ENCODE measurements around the gene PP2D1. TPM values are rescaled to one million over a fixed set of nuclear protein-coding genes. Genes with fewer than 3 reads are reported as not detected.

PP2D1 gene
- total and polyA plus RNA-seq, 2 of the 8 experiments (the other 6 are each of a cell fraction or from before 2014, with no cell fraction given) = not detected

DNA sequence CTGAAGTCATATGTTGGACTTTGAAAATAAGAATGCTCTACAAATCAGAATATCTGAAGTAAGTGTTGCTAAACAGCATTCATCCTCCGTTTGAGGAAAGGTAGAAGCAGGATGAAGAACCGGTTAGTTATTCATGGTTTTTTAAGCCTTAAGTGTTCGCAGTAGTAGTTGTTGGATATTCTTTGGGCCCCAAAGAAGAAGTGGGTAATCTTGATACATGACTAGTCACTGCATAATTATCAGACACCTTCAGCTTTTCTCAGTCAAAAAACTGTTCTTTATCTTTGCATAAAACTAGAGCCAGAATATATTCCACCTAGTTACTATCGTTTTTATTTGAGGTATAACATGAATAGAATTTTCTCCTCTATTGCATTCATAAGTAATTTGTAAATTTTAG lies 51.4 kb downstream of the PP2D1 start:
- Histone ChIP-seq H3K9me3 (ENCODE audit: insufficient read depth in 2 of 2, low read depth in 1 of 2, low read length in 1 of 2) (no peaks in the 10 kb centered on the region), H3K4ac (replicated peaks; ENCODE audit: insufficient read length, low read depth, low read length) (no peak overlapping the region), H3K4me1 (replicated peaks in 1 of 4; ENCODE audit: control insufficient read depth in 3 of 4, insufficient read depth in 4 of 4, low read length in 3 of 4) (no peaks in the 10 kb centered on the region), H2BK15ac (ENCODE audit: low read length) (no peak overlapping the region), H3K4me2 (ENCODE audit: insufficient read depth in 1 of 2, low read depth in 2 of 2, low read length in 2 of 2) (no peak overlapping the region), H3K4me3 (ENCODE audit: extremely low read depth in 1 of 4, insufficient read depth in 2 of 4, low read depth in 3 of 4, low read length in 4 of 4) (no peak overlapping the region), H3K27ac (ENCODE audit: low read depth, low read length) (no peak overlapping the region), H2BK20ac (ENCODE audit: low read length) (no peak overlapping the region), H3K18ac (ENCODE audit: extremely low read depth, low read length) (no peak overlapping the region), H3K79me2 (ENCODE audit: control insufficient read depth in 1 of 2, insufficient read depth in 2 of 2, low read length in 2 of 2) (peaks cover 2 to 100% of the 10 kb centered on the region in 2 experiments), H4K20me1 (replicated peaks in 1 of 2; ENCODE audit: control insufficient read depth in 1 of 2, insufficient read depth in 2 of 2, low read length in 2 of 2) (peaks cover 11 to 13% of the 10 kb centered on the region in 2 experiments), H4K91ac (replicated peaks; ENCODE audit: insufficient read length, low read length) (no peak overlapping the region), H3K23ac (ENCODE audit: insufficient read length) (no peak overlapping the region), H2AFZ (ENCODE audit: low read length) (no peak overlapping the region), H3K14ac (ENCODE audit: insufficient read length) (no peak overlapping the region), H3K36me3 (ENCODE audit: control insufficient read depth in 2 of 4, insufficient read depth in 4 of 4, low read length in 3 of 4) (peaks cover 0 to 19% (median under 1%) of the 10 kb centered on the region in 4 experiments; a peak in 2 of 8 replicates), H2BK5ac (ENCODE audit: low read depth, low read length) (no peak overlapping the region), H3K56ac (replicated peaks; ENCODE audit: insufficient read length, low read depth, low read length) (no peak overlapping the region), H4K8ac (ENCODE audit: extremely low read depth, insufficient read depth, low read length) (no peak overlapping the region), H2AK5ac (ENCODE audit: low read depth, low read length) (no peak overlapping the region), H2BK120ac (replicated peaks; ENCODE audit: low read depth, low read length) (no peak overlapping the region), H3K9ac (replicated peaks in 1 of 4; ENCODE audit: extremely low read depth in 1 of 4, low read depth in 3 of 4, low read length in 3 of 4) (no peak overlapping the region), H3K23me2 (ENCODE audit: low read depth, low read length) (no peaks in the 10 kb centered on the region), H4K5ac (ENCODE audit: insufficient read length, low read depth, low read length) (no peak overlapping the region), H3K79me1 (ENCODE audit: low read depth, low read length) (peaks cover 4% of the 10 kb centered on the region), H3K27me3 (replicated peaks in 1 of 4; ENCODE audit: control insufficient read depth in 3 of 4, extremely low read depth in 1 of 4, insufficient read depth in 3 of 4, low read length in 3 of 4) (no peaks in the 10 kb centered on the region), H2BK12ac (ENCODE audit: low read depth, low read length) (no peak overlapping the region)
- WGBS, 2 experiments (ENCODE audit: extremely low coverage in 1 of 2, insufficient coverage in 1 of 2, insufficient read length in 1 of 2, insufficient replicate concordance in 2 of 2, low coverage in 1 of 2, low lambda C conversion rate in 2 of 2, missing lambda C conversion rate in 1 of 2) = 96% methylated on average over 4 of the region's 4 CpGs; no CpG with 5 or more reads in 1 of the 2 experiments
- TF ChIP-seq CHD1 (IDR thresholded peaks at IDR 0.05; ENCODE audit: low read depth, low read length) (no peak), RBBP5 (IDR thresholded peaks at IDR 0.05; ENCODE audit: borderline replicate concordance, low read depth, low read length) (no peak), SIRT6 (IDR thresholded peaks at IDR 0.05; ENCODE audit: low read length) (no peak)
- no peak for DNase-seq (ENCODE audit: low read depth in 1 of 2, low spot score in 2 of 2)
- POLR2A ChIA-PET (ENCODE audit: partially characterized antibody) = interaction anchor here (0.8 kb wide), 1 partner anchor 22 kb away, joined by 4 read pairs; no protein-coding TSS in a partner anchor
- CTCF ChIA-PET (ENCODE audit: partially characterized antibody) = no interaction called here
- FAIRE-seq = no peak

All from H1 (cell line).